SK-N-SH treated with all-trans-retinoic acid at 6 μM for 48 hours (cell line): ENCODE results near the gene SLC12A8.

Experiments used
- ATAC-seq: fragments of 200-7000 bp; cut with Tn5 transposase; 3 replicates; pipeline ENCODE4 v1.9.1; 2020; ENCODE audit warnings: mild to moderate bottlenecking, moderate library complexity
- ARNTL ChIP-seq: fragments of 450-650 bp; formaldehyde crosslinking; IDR thresholded peaks from 2 replicates; pipeline ENCODE4 v1.5.0; 2020; ENCODE audit warnings: low read depth, mild to moderate bottlenecking, moderate library complexity, borderline replicate concordance
- BACH2 ChIP-seq: fragments of 250-450 bp; sonication (Bioruptor Pico); IDR thresholded peaks from 2 replicates; pipeline ENCODE4 v1.9.0; 2021; ENCODE audit warnings: mild to moderate bottlenecking, borderline replicate concordance
- CSDC2 ChIP-seq: fragments of 250-450 bp; sonication (Bioruptor Pico); IDR thresholded peaks from 2 replicates; pipeline ENCODE4 v1.5.0; 2020; ENCODE audit warnings: mild to moderate bottlenecking, moderate library complexity
- CSRNP3 ChIP-seq: fragments of 250-450 bp; sonication (Bioruptor Pico); IDR thresholded peaks from 2 replicates; pipeline ENCODE4 v1.5.1; 2021; ENCODE audit warnings: mild to moderate bottlenecking, moderate library complexity
- ESRRG ChIP-seq: fragments of 250-450 bp; sonication (Bioruptor Pico); IDR thresholded peaks from 2 replicates; pipeline ENCODE4 v1.6.1; 2021; ENCODE audit warnings: mild to moderate bottlenecking
- GLIS3 ChIP-seq: fragments of 250-450 bp; sonication (Bioruptor Pico); IDR thresholded peaks from 2 replicates; pipeline ENCODE4 v1.5.0; 2020; ENCODE audit warnings: mild to moderate bottlenecking, moderate library complexity
- ISL1 ChIP-seq: fragments of 250-450 bp; sonication (Bioruptor Pico); IDR thresholded peaks from 2 replicates; pipeline ENCODE4 v2.1.2; 2022; ENCODE audit warnings: mild to moderate bottlenecking, moderate library complexity
- OSR1 ChIP-seq: fragments of 250-450 bp; sonication (Bioruptor Pico); IDR thresholded peaks from 2 replicates; pipeline ENCODE4 v1.8.0; 2022; ENCODE audit warnings: moderate library complexity, mild to moderate bottlenecking, inconsistent platforms
- PATZ1 ChIP-seq: fragments of 250-450 bp; sonication (Bioruptor Pico); IDR thresholded peaks from 2 replicates; pipeline ENCODE4 v1.8.0; 2020; ENCODE audit warnings: mild to moderate bottlenecking, moderate library complexity, borderline replicate concordance
- POU6F1 ChIP-seq: fragments of 250-450 bp; sonication (Bioruptor Pico); IDR thresholded peaks from 2 replicates; pipeline ENCODE4 v1.8.0; 2021; ENCODE audit warnings: low read depth, mild to moderate bottlenecking, moderate library complexity, borderline replicate concordance
- PPARA ChIP-seq: fragments of 250-450 bp; sonication (Bioruptor Pico); IDR thresholded peaks from 2 replicates; pipeline ENCODE4 v1.5.0; 2020; ENCODE audit warnings: mild to moderate bottlenecking, borderline replicate concordance
- RARB ChIP-seq: fragments of 250-450 bp; sonication (Bioruptor Pico); IDR thresholded peaks from 2 replicates; pipeline ENCODE4 v1.8.0; 2021; ENCODE audit warnings: mild to moderate bottlenecking, moderate library complexity
- TCF4 ChIP-seq: fragments of 250-450 bp; sonication (Bioruptor Pico); IDR thresholded peaks from 2 replicates; pipeline ENCODE4 v1.8.0; 2021; ENCODE audit warnings: mild to moderate bottlenecking, moderate library complexity, borderline replicate concordance
- TOX ChIP-seq: fragments of 250-450 bp; sonication (Bioruptor Pico); IDR thresholded peaks from 2 replicates; pipeline ENCODE4 v1.8.0; 2021; ENCODE audit warnings: mild to moderate bottlenecking, moderate library complexity, borderline replicate concordance
- TSHZ2 ChIP-seq: fragments of 250-450 bp; sonication (Bioruptor Pico); IDR thresholded peaks from 2 replicates; pipeline ENCODE4 v1.5.0; 2020; ENCODE audit warnings: mild to moderate bottlenecking, moderate library complexity
- ZC3H10 ChIP-seq: fragments of 250-450 bp; sonication (Bioruptor Pico); IDR thresholded peaks from 2 replicates; pipeline ENCODE4 v1.5.1; 2021; ENCODE audit warnings: mild to moderate bottlenecking, moderate library complexity
- ZFP3 ChIP-seq: fragments of 250-450 bp; sonication (Bioruptor Pico); IDR thresholded peaks from 2 replicates; pipeline ENCODE4 v1.5.0; 2020; ENCODE audit warnings: mild to moderate bottlenecking, moderate library complexity
- ZFP30 ChIP-seq: fragments of 450-650 bp; formaldehyde crosslinking; IDR thresholded peaks from 2 replicates; pipeline ENCODE4 v1.5.0; 2022; ENCODE audit warnings: mild to moderate bottlenecking, moderate library complexity
- ZNF565 ChIP-seq: fragments of 450-650 bp; formaldehyde crosslinking; conservative IDR thresholded peaks from 2 replicates; pipeline ENCODE4 v1.5.0; 2020; ENCODE audit warnings: low read depth, mild to moderate bottlenecking, moderate library complexity
- ZNF70 ChIP-seq: fragments of 450-650 bp; formaldehyde crosslinking; IDR thresholded peaks from 2 replicates; pipeline ENCODE4 v1.5.0; 2020; ENCODE audit warnings: mild to moderate bottlenecking, moderate library complexity
- ZNF8 ChIP-seq: fragments of 450-650 bp; formaldehyde crosslinking; IDR thresholded peaks from 2 replicates; pipeline ENCODE4 v1.5.0; 2020; ENCODE audit warnings: mild to moderate bottlenecking, moderate library complexity

Gene SLC12A8

GRCh38 chr3:125221831-125222230, 9.3 kb upstream of the SLC12A8 start:
- no peak for TF ChIP-seq ARNTL
- no peak for ATAC-seq

GRCh38 chr3:125220727-125221429, 8.3 kb upstream of the SLC12A8 start:
- ATAC-seq, result peak; percentile 38
- TF ChIP-seq TOX (no peak), BACH2 (no peak), ISL1 (CRISPR knock-in tag) (no peak), ZNF565 (CRISPR knock-in tag) (no peak), TSHZ2 (no peak), ARNTL (no peak), ZC3H10 (CRISPR knock-in tag) (no peak), PPARA (CRISPR knock-in tag) (no peak), ZFP30 (no peak), POU6F1 (CRISPR knock-in tag) (no peak)

GRCh38 chr3:125220183-125220582, 7.6 kb upstream of the SLC12A8 start:
- ATAC-seq, result no peak

GRCh38 chr3:125219261-125219701, 6.7 kb upstream of the SLC12A8 start:
- peak; percentile 27; the same call in 2 of the 3 replicates for ATAC-seq
- TF ChIP-seq CSDC2 (CRISPR knock-in tag) (no peak), ZFP30 (no peak), GLIS3 (no peak), POU6F1 (CRISPR knock-in tag) (no peak), ZNF8 (no peak), CSRNP3 (CRISPR knock-in tag) (no peak), TOX (no peak), ZNF70 (CRISPR knock-in tag) (no peak), ISL1 (CRISPR knock-in tag) (no peak), TCF4 (CRISPR knock-in tag) (no peak), PATZ1 (CRISPR knock-in tag) (no peak), ARNTL (no peak), RARB (CRISPR knock-in tag) (no peak)

More at GRCh38 chr3:125220183-125220582, 7.6 kb upstream of the SLC12A8 start:
- no peak for TF ChIP-seq OSR1 (CRISPR knock-in tag)
- no peak for TF ChIP-seq RARB (CRISPR knock-in tag)
- TF ChIP-seq ARNTL, result no peak
- no peak for TF ChIP-seq TOX
- TF ChIP-seq TSHZ2, result no peak
- TF ChIP-seq ZC3H10 (CRISPR knock-in tag), result no peak
- no peak for TF ChIP-seq ZFP3 (CRISPR knock-in tag)
- no peak for TF ChIP-seq ZNF70 (CRISPR knock-in tag)
- TF ChIP-seq ESRRG (CRISPR knock-in tag), result no peak
- TF ChIP-seq, all 23 proteins: peak for 0
